OCI-LY1 (cell line): Measurements from ENCODE around the gene DIP2B.

ENCODE experiments used
- H2AFZ ChIP-seq: fragments of 200-600 bp; sonication (generic), shearing (Covaris generic); 2 replicates; pipeline ENCODE4 v1.6.0; 2014; ENCODE audit warnings: antibody characterized with exemption, mild to moderate bottlenecking, low read length
- H3F3A ChIP-seq: fragments of 200-600 bp; sonication (generic), shearing (Covaris generic); 2 replicates; pipeline ENCODE4 v1.6.0; 2014; ENCODE audit warnings: mild to moderate bottlenecking, antibody characterized with exemption, low read length, moderate library complexity; ENCODE audit not compliant: insufficient read depth
- H3K27ac ChIP-seq: fragments of 200-600 bp; sonication (generic); 2 replicates; pipeline ENCODE4 v1.5.1; 2014; ENCODE audit warnings: low read length, mixed run types, mild to moderate bottlenecking, low read depth; ENCODE audit not compliant: poor library complexity, severe bottlenecking
- H3K27me3 ChIP-seq: fragments of 200-600 bp; sonication (generic); 2 replicates; pipeline ENCODE4 v1.6.0; 2014; ENCODE audit warnings: antibody characterized with exemption, mild to moderate bottlenecking, low read length, moderate library complexity; ENCODE audit not compliant: insufficient read depth
- H3K36me3 ChIP-seq: fragments of 200-600 bp; sonication (generic); 2 replicates; pipeline ENCODE4 v1.6.1; 2014; ENCODE audit warnings: mild to moderate bottlenecking, antibody characterized with exemption, low read length, moderate library complexity, mixed read lengths; ENCODE audit not compliant: insufficient read depth
- H3K4me1 ChIP-seq: fragments of 200-600 bp; sonication (generic); 2 replicates; pipeline ENCODE4 v1.5.1; 2014; ENCODE audit warnings: mild to moderate bottlenecking, low read length, moderate library complexity; ENCODE audit not compliant: insufficient read depth, severe bottlenecking
- H3K4me2 ChIP-seq: fragments of 200-600 bp; sonication (generic), shearing (Covaris generic); 2 replicates; pipeline ENCODE4 v1.6.1; 2014; ENCODE audit warnings: low read length
- H3K4me3 ChIP-seq: fragments of 200-600 bp; sonication (generic); 2 replicates; pipeline ENCODE4 v1.5.1; 2014; ENCODE audit warnings: low read length, low read depth, mild to moderate bottlenecking, mixed read lengths; ENCODE audit not compliant: poor library complexity, severe bottlenecking
- H3K79me2 ChIP-seq: fragments of 200-600 bp; shearing (Covaris generic); 2 replicates; pipeline ENCODE4 v1.6.1; 2016; ENCODE audit warnings: mixed run types, low read length, mixed read lengths; ENCODE audit not compliant: insufficient read depth
- H3K9ac ChIP-seq: fragments of 200-600 bp; sonication (generic), shearing (Covaris generic); 2 replicates; pipeline ENCODE4 v1.6.1; 2014; ENCODE audit warnings: mild to moderate bottlenecking, low read length, mixed read lengths
- H3K9me2 ChIP-seq: fragments of 200-600 bp; sonication (generic), shearing (Covaris generic); 2 replicates; pipeline ENCODE4 v1.6.1; 2014; ENCODE audit warnings: low read depth, mild to moderate bottlenecking, low read length, mixed read lengths
- H3K9me3 ChIP-seq: fragments of 200-600 bp; shearing (Covaris generic); 2 replicates; pipeline ENCODE4 v1.6.1; 2014; ENCODE audit warnings: low read length, mixed read lengths
- H4K20me1 ChIP-seq: fragments of 200-600 bp; sonication (generic), shearing (Covaris generic); 2 replicates; pipeline ENCODE4 v1.6.0; 2016; ENCODE audit warnings: mild to moderate bottlenecking, low read length; ENCODE audit not compliant: insufficient read depth
- EZH2 ChIP-seq: fragments of 200-600 bp; sonication (generic), shearing (Covaris generic); IDR thresholded peaks from 2 replicates; pipeline ENCODE4 v1.8.0; 2017; ENCODE audit warnings: borderline replicate concordance, mixed run types, mild to moderate bottlenecking, antibody characterized with exemption, low read length, moderate library complexity, mixed read lengths
- TF ChIP-seq, protein P1 (sequence below): fragments of 200-600 bp; sonication (generic), shearing (Covaris generic); IDR thresholded peaks from 2 replicates; pipeline ENCODE4 v1.5.1; 2017; ENCODE audit warnings: mild to moderate bottlenecking, antibody characterized with exemption, low read length, moderate library complexity, mixed read lengths

DIP2B gene

DNA sequence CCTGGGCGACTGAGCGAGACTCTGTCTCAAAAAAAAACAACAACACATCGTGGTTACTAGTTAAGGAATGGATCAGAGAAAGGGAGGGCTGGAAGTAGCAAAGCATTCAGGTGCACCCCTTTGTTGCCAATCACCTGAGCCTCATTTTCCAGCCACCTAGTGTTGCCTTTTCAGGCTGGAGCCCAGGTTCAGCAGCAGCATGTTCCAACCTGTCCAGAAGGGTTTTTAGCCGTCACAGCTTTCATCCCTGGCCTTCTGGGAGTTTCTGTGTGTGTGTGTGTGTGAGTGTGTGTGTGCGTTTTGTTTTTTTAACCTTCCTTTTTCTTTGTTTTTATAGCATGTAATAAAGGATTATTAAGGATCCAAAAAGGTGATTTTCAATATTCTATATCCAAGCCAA lies 138.0 kb downstream of the DIP2B start:
- H3K27ac ChIP-seq: no peak overlapping the region

DNA sequence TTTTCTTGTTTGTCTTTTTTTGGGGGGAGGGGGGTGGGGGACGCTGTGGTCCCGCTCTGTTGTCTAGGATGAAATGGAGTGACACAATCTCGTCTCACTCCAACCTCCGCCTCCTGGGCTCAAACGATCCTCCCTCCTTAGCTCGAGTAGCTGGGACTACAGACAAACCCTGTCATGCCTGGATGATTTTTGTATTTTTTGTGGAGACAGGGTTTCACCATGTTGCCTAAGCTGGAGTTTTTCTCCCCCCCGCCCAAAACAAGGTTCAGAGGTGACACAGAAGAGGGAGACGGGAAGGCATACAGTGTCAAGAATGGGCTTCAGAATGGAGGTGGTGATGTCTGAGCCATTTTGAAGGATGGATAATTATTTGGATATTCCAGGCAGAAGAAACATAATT lies 142.2 kb downstream of the DIP2B start:
- H4K20me1 ChIP-seq: no peaks in the 10 kb centered on the region
- no peak overlapping the region for H3K4me3 ChIP-seq
- H3K36me3 ChIP-seq: no peaks in the 10 kb centered on the region
- no peak overlapping the region for H2AFZ ChIP-seq
- H3F3A ChIP-seq: no peaks in the 10 kb centered on the region
- no peak overlapping the region for H3K4me2 ChIP-seq
- no peaks in the 10 kb centered on the region for H3K9me3 ChIP-seq
- H3K79me2 ChIP-seq: no peaks in the 10 kb centered on the region
- H3K4me1 ChIP-seq: no peaks in the 10 kb centered on the region
- TF ChIP-seq EZH2: no peak
- TF ChIP-seq, protein P1, sequence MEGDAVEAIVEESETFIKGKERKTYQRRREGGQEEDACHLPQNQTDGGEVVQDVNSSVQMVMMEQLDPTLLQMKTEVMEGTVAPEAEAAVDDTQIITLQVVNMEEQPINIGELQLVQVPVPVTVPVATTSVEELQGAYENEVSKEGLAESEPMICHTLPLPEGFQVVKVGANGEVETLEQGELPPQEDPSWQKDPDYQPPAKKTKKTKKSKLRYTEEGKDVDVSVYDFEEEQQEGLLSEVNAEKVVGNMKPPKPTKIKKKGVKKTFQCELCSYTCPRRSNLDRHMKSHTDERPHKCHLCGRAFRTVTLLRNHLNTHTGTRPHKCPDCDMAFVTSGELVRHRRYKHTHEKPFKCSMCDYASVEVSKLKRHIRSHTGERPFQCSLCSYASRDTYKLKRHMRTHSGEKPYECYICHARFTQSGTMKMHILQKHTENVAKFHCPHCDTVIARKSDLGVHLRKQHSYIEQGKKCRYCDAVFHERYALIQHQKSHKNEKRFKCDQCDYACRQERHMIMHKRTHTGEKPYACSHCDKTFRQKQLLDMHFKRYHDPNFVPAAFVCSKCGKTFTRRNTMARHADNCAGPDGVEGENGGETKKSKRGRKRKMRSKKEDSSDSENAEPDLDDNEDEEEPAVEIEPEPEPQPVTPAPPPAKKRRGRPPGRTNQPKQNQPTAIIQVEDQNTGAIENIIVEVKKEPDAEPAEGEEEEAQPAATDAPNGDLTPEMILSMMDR: no peak
- no peaks in the 10 kb centered on the region for H3K27me3 ChIP-seq
- H3K27ac ChIP-seq: no peak overlapping the region
- H3K9me2 ChIP-seq: no peaks in the 10 kb centered on the region
- no peak overlapping the region for H3K9ac ChIP-seq

More for the DNA sequence above, 138.0 kb downstream of the DIP2B start:
- Histone ChIP-seq H2AFZ (no peak overlapping the region), H3K27me3 (no peaks in the 10 kb centered on the region), H3K4me2 (no peak overlapping the region), H4K20me1 (no peaks in the 10 kb centered on the region), H3K9me3 (no peaks in the 10 kb centered on the region), H3F3A (no peaks in the 10 kb centered on the region), H3K4me3 (no peak overlapping the region), H3K79me2 (no peaks in the 10 kb centered on the region), H3K9me2 (no peaks in the 10 kb centered on the region), H3K4me1 (peaks cover 6% of the 10 kb centered on the region), H3K36me3 (no peaks in the 10 kb centered on the region), H3K9ac (no peak overlapping the region)
- TF ChIP-seq, protein P1: no peak
- TF ChIP-seq EZH2: no peak

DNA sequence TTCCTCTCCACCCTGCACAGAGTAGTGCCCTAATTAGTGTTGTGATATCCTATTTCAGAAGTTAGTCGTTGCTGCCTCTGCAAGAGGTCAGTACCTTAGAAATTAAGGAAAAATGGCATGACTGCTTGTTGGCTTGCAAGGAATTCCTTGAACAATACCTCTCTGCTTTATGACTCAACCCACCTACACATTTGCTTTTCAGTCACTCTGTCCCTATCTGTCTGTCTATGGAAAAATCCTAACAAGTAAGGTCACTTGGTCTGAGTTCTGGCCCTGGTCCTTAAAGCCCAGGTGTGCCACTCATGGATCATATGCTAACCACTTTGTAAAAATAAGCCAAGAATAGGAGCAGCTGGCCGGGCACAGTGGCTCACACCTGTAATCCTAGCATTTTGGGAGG lies 142.7 kb downstream of the DIP2B start:
- H3K79me2 ChIP-seq: no peaks in the 10 kb centered on the region
- no peaks in the 10 kb centered on the region for H3K36me3 ChIP-seq
- H2AFZ ChIP-seq: no peak overlapping the region
- H3K4me2 ChIP-seq: no peak overlapping the region
- H3K4me3 ChIP-seq: no peak overlapping the region
- H3K9ac ChIP-seq: no peak overlapping the region
- TF ChIP-seq, protein P1: no peak
- no peak for TF ChIP-seq EZH2
- H3K9me2 ChIP-seq: no peaks in the 10 kb centered on the region
- H3F3A ChIP-seq: no peaks in the 10 kb centered on the region
- H3K27me3 ChIP-seq: no peaks in the 10 kb centered on the region
- H4K20me1 ChIP-seq: no peaks in the 10 kb centered on the region
- no peaks in the 10 kb centered on the region for H3K4me1 ChIP-seq
- no peak overlapping the region for H3K27ac ChIP-seq
- H3K9me3 ChIP-seq: no peaks in the 10 kb centered on the region
